Measurements from ENCODE around the gene TBC1D1.

The TBC1D1 gene

DNA sequence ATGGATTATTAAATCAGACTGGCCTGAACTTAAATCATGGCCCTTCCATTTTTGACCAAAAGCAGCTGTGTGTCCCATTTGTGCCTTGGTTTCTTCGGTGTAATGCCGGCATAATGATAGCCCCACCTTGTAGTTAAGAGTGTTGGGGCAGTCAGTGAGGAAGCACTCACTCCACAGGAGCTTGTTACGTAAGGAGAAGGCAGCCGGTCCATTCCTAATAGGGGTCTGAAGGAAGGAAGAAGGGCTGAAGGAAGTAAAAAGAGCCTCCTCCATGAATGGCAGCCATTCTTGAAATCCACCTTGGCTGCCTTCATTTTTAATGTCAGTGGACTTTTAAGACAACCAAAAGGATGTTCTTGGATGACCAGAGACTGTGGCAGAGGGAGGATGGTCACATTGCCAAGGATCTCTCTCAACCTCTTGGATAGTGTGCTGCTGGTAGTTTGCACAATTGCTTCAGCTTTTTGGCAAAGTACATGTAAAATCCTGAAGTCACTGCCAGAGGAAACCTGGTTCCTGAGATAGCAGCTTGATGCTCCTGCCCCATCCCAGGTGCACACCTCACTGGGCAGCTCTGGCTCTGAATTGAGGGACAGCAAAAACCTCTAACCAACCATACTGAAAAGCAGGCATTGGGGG, 182.8 kb downstream of the TBC1D1 start:
- Histone ChIP-seq H3K36me3 (ENCODE audit: insufficient read depth, low read length) (no peaks in the 10 kb centered on the region), H3K9ac (ENCODE audit: low read depth, low read length) (no peak overlapping the region), H3K9me3 (ENCODE audit: control insufficient read depth, insufficient read depth, low read length) (no peaks in the 10 kb centered on the region), H3K4me1 (ENCODE audit: insufficient read depth, low read length) (no peaks in the 10 kb centered on the region)

DNA sequence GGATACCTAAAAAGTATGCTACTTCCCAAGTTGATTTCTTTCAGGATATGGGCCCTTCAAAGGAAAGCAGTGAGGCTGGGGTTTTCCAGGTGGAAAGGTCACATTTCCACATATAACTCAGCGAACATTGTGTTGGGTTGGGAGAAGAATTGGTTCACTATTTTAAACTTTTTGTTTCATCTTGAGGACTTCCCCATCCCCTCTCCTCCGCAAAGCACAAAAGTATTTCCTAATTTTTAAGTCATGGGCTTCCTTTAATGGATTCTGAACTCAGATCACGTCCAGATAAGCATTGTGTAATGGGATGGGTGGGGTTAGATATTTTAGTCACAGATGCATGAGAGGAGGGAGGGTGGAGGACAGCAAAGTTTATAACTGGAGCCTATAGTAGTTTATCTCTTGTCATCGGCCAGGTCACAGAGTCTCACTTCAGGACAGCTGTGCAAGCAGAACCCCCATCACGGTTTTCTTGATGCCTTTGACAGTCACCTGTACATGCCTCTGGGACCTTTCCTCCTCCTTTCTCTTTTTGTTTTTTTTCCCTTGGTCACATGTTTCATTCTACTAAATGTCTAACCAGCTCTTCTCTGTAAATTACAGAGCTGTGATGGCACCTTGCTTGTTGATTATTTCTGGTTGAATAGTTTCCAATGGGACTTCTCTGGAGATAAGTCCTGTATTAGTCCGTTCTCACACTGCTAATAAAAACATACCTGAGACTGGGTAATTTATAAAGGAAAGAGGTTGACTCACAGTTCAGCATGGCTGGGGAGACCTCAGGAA, 184.7 kb downstream of the TBC1D1 start:
- Histone ChIP-seq H3K36me3 (ENCODE audit: insufficient read depth, low read length) (no peaks in the 10 kb centered on the region; the same call in 1 of the 2 replicates), H3K9ac (ENCODE audit: low read depth, low read length) (no peak overlapping the region), H3K9me3 (ENCODE audit: control insufficient read depth, insufficient read depth, low read length) (no peaks in the 10 kb centered on the region), H3K4me1 (ENCODE audit: insufficient read depth, low read length) (no peaks in the 10 kb centered on the region)

DNA sequence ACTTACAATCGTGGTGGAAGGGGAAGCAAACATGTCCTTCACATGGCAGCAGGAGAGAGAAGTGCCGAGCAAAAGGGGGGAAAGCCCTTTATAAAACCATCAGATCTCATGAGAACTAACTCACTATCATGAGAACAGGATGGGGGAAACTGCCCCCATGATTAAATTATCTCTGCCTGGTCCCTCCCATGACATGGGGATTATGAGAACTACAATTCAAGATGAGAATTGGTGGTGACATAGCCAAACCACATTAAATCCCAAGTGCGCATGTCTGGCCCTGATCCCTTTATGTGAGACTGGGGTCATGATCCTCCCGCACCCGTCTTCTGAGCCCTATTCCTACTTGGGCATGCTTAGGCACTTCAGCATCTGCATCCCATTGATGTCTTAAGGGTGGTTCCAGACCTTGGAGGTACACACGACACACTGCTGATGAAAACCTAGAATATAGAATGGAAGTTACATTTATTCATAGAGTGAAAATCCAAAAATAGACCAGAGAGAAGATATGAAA, 185.3 kb downstream of the TBC1D1 start:
- no peaks in the 10 kb centered on the region for H3K4me1 ChIP-seq (ENCODE audit: insufficient read depth, low read length)
- H3K9ac ChIP-seq (ENCODE audit: low read depth, low read length), result no peak overlapping the region
- no peaks in the 10 kb centered on the region; the same call in 1 of the 2 replicates for H3K36me3 ChIP-seq (ENCODE audit: insufficient read depth, low read length)
- no peaks in the 10 kb centered on the region for H3K9me3 ChIP-seq (ENCODE audit: control insufficient read depth, insufficient read depth, low read length)

DNA sequence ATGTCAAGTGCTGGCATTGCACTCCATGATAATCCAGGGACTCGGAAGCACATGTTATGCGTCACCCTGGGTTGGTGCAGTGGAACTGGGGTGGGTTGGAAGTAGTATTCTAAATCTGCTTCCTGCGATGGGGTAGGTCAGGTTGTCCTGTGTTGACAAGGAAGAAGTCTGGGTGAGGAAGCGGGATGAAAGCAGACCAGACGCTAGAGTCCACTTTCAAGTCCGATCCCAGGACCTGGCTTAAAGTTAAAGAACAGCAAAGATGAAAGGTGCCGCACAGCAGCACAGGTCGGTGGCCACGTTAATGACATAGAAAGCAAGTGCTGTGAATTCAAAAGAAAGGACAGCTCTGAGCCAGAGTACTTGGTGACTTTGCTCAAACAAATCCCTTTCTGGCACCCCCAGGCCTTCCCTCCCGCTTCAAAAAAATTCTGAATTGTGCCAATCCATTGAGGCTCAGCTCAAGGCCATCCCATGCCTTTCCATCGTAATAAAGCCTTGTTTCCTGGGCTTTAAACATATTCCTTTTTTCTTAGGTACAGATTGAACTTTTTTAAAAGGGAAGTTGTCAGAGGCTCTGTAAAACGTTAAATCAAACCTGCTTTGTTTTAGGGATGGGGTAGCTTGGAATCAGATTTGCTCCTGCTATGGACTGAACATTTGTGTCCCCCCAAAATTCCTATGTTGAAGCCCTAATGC, 187.1 kb downstream of the TBC1D1 start:
- no peaks in the 10 kb centered on the region for H3K4me1 ChIP-seq (ENCODE audit: insufficient read depth, low read length)
- no peaks in the 10 kb centered on the region; the same call in 1 of the 2 replicates for H3K36me3 ChIP-seq (ENCODE audit: insufficient read depth, low read length)

DNA sequence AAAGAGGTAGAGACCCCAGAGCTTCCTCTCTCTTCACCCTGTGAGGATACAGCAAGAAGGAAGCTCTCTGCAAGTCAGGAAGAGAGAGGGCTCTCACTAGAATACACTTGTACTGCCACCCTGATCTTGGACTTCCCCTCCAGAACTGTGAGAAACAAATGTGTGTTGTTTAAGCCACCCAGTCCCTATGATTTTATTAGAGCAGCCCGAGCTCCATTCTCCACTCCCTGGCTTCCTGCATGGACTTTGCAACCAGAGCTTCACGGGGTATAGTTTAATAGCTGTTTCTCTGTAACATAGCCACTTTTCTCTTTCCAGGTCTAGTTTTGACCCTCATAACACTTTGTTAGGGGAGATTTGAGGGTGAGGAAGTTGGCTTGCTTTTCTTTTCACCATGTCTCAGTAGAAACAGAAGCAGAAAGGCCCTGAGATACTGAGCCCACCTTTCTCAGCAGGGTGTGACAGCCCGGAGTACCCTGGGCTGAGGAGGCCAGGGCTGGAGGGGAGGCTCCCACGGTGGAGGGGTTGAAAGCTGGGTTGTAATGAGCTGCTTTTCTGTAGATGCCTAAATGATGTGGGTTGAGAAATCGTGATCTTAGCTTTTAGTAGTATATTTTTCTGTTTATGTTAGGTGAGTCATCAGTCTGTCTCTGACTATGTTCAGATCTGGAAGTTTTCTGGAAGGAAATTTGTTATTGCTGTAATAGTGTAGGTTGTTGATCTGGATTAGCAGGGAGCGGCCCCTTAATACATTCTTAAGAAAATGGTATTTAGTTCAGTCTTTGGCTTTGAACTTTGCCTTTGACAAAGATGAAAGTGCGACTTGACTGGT, 187.9 kb downstream of the TBC1D1 start:
- H3K36me3 ChIP-seq (ENCODE audit: insufficient read depth, low read length), result no peaks in the 10 kb centered on the region; the same call in 1 of the 2 replicates
- H3K9me3 ChIP-seq (ENCODE audit: control insufficient read depth, insufficient read depth, low read length), result no peaks in the 10 kb centered on the region
- H3K4me1 ChIP-seq (ENCODE audit: insufficient read depth, low read length), result no peaks in the 10 kb centered on the region
- no peak overlapping the region for H3K9ac ChIP-seq (ENCODE audit: low read depth, low read length)

More for the DNA sequence above, 187.1 kb downstream of the TBC1D1 start:
- Histone ChIP-seq H3K9ac (ENCODE audit: low read depth, low read length) (no peak overlapping the region), H3K9me3 (ENCODE audit: control insufficient read depth, insufficient read depth, low read length) (no peaks in the 10 kb centered on the region)

DNA sequence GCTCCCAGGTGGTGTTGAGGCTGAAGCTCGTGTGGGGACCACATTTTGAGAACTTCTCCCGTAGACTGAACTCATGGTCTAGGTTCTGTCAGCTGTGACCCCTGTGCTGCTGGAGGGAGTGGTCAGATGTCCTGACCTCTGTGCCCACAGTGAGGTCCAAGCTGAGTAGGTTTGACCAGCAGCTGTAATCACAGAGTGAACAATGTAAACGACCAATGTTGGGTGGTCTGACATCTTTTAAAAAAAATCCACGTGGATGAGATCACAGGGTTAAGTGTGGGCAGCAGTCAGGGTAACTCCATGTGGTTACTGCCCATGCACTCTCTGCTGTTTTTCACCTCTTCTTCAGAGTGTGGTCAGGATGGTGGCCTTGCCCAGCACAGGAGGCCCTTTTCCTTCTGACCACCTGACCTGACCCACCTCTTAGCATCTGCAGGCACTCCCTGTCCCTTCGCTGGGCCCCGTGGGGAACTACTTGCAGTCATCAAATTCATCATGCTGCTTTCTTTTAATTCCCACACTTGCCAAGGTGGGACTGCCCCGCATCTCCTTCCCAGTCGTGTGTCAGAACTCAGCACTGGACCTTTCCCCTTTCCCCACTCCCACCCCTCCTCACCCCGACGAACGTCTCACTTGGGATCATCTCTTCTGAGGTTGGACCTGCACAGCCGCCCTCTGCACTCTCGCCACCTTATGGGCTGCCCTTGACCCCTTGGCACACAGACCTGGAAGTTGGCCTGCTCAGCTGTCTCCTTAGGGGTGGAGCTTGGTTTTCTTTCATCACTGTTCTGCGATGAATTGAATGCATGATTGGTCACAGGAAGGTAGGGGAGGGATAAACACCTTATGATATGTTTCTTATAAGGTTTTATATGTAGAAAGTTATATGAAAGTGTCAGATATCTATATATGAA, 189.4 kb downstream of the TBC1D1 start:
- Histone ChIP-seq H3K4me1 (ENCODE audit: insufficient read depth, low read length) (no peaks in the 10 kb centered on the region), H3K36me3 (ENCODE audit: insufficient read depth, low read length) (no peaks in the 10 kb centered on the region; the same call in 1 of the 2 replicates), H3K9ac (ENCODE audit: low read depth, low read length) (no peak overlapping the region), H3K9me3 (ENCODE audit: control insufficient read depth, insufficient read depth, low read length) (no peaks in the 10 kb centered on the region)

DNA sequence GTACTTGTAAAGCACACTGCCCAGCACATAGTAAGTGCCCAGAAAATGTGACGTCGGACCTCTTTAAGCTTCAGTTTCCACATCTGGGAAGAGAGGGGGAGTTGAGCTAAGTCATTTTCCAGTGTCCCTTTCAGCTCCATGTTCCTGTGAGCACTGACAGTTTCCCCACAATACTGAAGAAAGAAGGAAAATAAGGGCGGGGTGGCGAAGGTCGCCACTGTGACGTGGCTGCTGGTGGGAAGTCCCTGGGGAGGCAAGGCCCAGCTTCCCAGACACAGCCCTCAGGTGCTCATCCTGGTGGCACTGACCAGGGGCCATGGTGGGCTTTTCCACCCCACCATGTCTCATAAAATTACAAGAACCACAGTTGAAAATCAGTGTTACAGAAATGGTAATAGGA, 191.1 kb downstream of the TBC1D1 start:
- H3K4me1 ChIP-seq (ENCODE audit: insufficient read depth, low read length), result peaks cover 15% of the 10 kb centered on the region; the same call in 1 of the 2 replicates
- H3K36me3 ChIP-seq (ENCODE audit: insufficient read depth, low read length), result no peaks in the 10 kb centered on the region; the same call in 1 of the 2 replicates
- no peak overlapping the region for H3K9ac ChIP-seq (ENCODE audit: low read depth, low read length)
- H3K9me3 ChIP-seq (ENCODE audit: control insufficient read depth, insufficient read depth, low read length), result no peaks in the 10 kb centered on the region

DNA sequence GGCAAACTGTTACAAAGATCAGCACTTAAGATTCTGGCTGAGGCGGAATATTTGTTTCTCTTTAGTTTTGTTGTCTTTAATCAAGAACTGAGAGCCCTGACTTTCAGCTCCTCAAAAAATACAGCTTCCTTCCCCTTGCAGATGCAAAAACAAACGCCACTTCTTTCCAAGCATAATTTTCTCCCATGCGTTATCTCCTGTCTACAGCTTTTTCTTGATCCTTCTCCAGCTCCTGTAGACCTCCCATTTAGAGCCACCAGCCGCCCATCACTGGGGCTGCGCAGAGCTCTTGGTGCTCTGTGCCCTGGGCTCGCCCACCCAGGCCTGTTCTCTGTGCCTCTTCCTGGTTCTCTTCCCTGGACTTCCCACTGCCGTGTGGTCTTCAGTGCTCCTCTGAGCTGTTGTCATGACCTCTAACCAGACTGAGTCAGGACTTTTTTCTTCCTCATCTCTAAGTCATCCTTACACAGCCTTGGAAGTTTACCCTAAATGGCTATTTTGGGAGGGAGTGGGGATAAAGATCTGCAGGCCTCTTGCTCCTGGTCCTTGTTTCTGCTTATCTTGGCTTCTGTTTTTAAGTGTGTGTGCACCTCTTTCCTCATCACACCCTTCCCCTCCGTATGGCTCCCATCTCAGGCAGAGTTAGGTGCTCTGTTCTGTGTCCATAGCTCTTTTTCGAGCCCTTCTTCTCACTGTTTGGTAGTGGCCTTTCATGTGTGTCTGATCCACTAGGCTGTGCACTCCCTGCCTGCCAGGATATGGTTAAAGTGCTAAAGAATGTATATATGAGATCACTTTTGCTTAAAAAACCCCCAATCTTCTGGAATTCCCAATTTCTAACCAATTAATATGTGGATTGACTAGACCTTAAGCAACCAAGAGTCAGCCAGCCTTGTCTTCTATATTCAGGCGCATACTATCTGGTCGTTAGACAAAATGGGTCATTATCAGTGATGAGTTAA, 191.8 kb downstream of the TBC1D1 start:
- Histone ChIP-seq H3K4me1 (ENCODE audit: insufficient read depth, low read length) (peaks cover 15% of the 10 kb centered on the region), H3K36me3 (ENCODE audit: insufficient read depth, low read length) (no peaks in the 10 kb centered on the region; the same call in 1 of the 2 replicates), H3K9ac (ENCODE audit: low read depth, low read length) (no peak overlapping the region), H3K9me3 (ENCODE audit: control insufficient read depth, insufficient read depth, low read length) (no peaks in the 10 kb centered on the region)

DNA sequence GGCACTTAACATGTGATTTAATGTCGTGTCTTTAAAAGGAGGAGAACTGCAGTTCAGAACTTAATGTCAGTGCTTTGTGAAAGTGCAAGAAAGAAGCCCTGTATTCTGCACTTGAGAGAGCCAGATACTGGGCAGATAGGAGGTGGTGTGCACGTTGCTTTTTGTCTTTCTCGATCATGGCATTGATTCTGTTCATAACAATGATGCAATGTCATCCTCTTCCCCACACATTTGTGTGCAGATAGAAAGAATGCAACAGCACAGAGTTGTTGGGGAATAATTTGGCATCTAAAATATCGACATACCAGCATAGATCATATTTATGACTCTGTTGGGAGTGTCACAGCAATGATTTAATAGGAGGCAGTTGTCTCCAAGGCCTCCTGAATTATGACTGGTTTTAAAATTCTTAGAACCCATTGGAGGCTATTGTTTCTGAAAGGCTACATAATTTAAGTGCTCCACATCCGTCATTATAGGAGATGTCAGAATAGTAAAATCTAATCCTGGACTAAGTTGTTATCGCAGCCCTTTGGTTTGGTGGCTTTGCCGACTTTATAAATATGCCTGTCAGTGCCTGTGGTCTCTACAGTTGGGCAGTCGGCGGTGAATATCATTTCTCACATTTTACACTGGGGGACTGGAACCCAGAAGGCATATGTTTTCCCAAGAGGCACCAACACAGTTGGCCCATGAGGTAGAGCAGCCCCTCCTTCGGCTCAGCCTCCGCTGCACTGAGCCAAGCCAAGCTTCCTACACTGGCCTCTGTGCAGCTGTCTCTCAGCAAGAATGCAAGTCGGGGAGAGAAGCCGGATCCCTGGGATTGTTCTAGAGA, 194.2 kb downstream of the TBC1D1 start:
- H3K36me3 ChIP-seq (ENCODE audit: insufficient read depth, low read length), result 0 out of 2 replicates have a peak, but pooled peaks cover 2% of the 10 kb centered on the region
- H3K9me3 ChIP-seq (ENCODE audit: control insufficient read depth, insufficient read depth, low read length), result no peaks in the 10 kb centered on the region
- peaks cover 24% of the 10 kb centered on the region for H3K4me1 ChIP-seq (ENCODE audit: insufficient read depth, low read length)
- H3K9ac ChIP-seq (ENCODE audit: low read depth, low read length), result no peak overlapping the region

DNA sequence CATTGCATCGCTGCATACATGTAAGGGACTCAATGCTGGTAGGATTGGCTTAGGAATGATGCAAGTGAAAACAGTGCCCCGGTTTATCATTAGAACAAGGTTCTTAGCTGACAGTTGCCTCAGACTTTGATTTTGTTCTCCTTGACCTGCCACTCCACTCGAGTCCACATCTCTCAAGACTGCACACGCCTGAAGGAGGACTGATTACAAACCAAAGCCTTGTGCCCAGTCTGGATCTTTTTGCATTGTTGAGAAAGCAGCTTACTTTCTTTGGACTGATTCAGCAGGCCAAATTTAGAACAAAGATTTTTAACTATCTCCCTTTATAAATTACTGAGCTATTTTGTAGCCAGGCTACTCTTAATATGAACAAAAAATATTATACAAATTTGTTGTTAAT, 194.9 kb downstream of the TBC1D1 start:
- no peaks in the 10 kb centered on the region for H3K9me3 ChIP-seq (ENCODE audit: control insufficient read depth, insufficient read depth, low read length)
- peaks cover 24% of the 10 kb centered on the region for H3K4me1 ChIP-seq (ENCODE audit: insufficient read depth, low read length)
- 0 out of 2 replicates have a peak, but pooled peaks cover 4% of the 10 kb centered on the region for H3K36me3 ChIP-seq (ENCODE audit: insufficient read depth, low read length)
- no peak overlapping the region for H3K9ac ChIP-seq (ENCODE audit: low read depth, low read length)

DNA sequence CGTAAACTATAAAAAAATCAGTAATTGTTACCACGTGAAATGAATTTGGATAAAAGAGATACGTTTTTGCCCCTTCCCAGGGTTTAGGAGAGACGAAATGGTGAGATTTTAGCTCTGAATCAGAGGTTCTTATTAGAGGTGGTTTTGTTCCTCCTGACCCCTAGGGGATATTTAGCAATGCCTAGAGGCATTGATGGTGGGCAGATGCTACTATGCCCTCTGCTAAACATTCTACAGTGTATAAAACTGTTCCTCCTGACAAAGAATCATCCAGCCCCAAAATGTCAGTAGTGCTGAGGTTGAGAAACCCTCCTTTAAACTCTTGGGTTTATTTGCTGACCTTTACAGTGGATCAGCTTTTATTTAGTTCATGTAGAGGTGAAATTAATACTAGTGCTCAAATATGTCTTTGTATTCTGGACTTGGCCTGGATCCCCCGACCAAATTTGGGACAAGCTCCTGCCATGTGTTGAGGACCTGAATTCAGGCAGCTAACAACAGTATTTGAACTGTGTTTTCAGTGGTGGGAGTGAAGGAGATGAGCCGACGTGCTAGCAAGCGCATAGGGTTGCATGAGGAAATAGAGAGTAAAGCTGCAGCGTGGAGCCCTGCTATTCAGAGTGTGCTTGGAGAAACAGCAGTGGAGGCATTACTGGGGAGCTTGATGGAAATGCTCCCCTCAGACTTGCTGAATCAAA, 195.4 kb downstream of the TBC1D1 start:
- Histone ChIP-seq H3K9ac (ENCODE audit: low read depth, low read length) (no peak overlapping the region), H3K4me1 (ENCODE audit: insufficient read depth, low read length) (peaks cover 24% of the 10 kb centered on the region), H3K36me3 (ENCODE audit: insufficient read depth, low read length) (0 out of 2 replicates have a peak, but pooled peaks cover 4% of the 10 kb centered on the region), H3K9me3 (ENCODE audit: control insufficient read depth, insufficient read depth, low read length) (no peaks in the 10 kb centered on the region)
